ENCODE results near the gene LHFPL6. TPM values are rescaled to one million over a fixed set of nuclear protein-coding genes. Genes with fewer than 3 reads are reported as not detected.

Gene LHFPL6
- total RNA-seq, 3 donors from 2014 or later (not counting 1 experiment from before 2014, with no cell fraction given), result not detected

DNA sequence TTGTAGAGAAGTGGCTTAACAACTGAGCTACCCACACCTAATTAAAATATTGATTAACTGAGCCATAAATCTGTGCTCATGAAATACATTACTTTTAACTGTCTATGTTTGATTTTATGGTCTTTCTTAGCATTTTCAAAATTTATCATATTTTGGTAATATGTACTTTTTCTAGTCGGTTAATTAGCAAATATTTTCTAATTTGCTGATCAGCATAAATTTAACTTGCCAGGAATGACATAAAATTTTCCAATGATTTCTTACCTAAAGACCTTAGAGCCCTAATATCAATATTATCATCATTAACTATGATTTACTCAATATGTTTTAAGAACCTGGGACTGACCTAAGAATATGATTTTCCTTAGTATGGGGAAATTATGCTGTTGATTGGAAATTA lies 32.6 kb upstream of the LHFPL6 start:
- no peak overlapping the region for H3K27ac Mint-ChIP-seq
- DNase-seq (no peak), ATAC-seq (no peak)
- H3K9me3 ChIP-seq (ENCODE audit: control insufficient read depth, insufficient read depth, low read length), result no peaks in the 10 kb centered on the region
- H3K27me3 Mint-ChIP-seq (ENCODE audit: low read depth in 2 of 2), result peaks cover 33 to 40% of the 10 kb centered on the region in 2 donors
- H3K4me1 Mint-ChIP-seq, result no peaks in the 10 kb centered on the region
- H3K36me3 Mint-ChIP-seq, result peaks cover 12% of the 10 kb centered on the region
- peaks cover 0 to 4% of the 10 kb centered on the region in 2 donors for H3K9me3 Mint-ChIP-seq
- peaks cover 6% of the 10 kb centered on the region for H3K27me3 ChIP-seq (ENCODE audit: control insufficient read depth, insufficient read depth, low read length)
- H3K4me3 Mint-ChIP-seq, result no peak overlapping the region
- H3K4me1 ChIP-seq (ENCODE audit: control insufficient read depth, insufficient read depth, low read length), result no peaks in the 10 kb centered on the region
- H3K27ac ChIP-seq (ENCODE audit: low read length), result no peak overlapping the region
- TF ChIP-seq, protein P1, sequence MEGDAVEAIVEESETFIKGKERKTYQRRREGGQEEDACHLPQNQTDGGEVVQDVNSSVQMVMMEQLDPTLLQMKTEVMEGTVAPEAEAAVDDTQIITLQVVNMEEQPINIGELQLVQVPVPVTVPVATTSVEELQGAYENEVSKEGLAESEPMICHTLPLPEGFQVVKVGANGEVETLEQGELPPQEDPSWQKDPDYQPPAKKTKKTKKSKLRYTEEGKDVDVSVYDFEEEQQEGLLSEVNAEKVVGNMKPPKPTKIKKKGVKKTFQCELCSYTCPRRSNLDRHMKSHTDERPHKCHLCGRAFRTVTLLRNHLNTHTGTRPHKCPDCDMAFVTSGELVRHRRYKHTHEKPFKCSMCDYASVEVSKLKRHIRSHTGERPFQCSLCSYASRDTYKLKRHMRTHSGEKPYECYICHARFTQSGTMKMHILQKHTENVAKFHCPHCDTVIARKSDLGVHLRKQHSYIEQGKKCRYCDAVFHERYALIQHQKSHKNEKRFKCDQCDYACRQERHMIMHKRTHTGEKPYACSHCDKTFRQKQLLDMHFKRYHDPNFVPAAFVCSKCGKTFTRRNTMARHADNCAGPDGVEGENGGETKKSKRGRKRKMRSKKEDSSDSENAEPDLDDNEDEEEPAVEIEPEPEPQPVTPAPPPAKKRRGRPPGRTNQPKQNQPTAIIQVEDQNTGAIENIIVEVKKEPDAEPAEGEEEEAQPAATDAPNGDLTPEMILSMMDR (IDR thresholded peaks at IDR 0.05), result no peak
- no peaks in the 10 kb centered on the region for H3K36me3 ChIP-seq (ENCODE audit: control insufficient read depth, insufficient read depth, low read length)
- WGBS (ENCODE audit: insufficient coverage), result no CpG with 5 or more reads among the region's 1 CpG
- intact Hi-C loops (cut with micrococcal nuclease), result no loop called here
- no peak overlapping the region for H3K4me3 ChIP-seq (ENCODE audit: low read length)

DNA sequence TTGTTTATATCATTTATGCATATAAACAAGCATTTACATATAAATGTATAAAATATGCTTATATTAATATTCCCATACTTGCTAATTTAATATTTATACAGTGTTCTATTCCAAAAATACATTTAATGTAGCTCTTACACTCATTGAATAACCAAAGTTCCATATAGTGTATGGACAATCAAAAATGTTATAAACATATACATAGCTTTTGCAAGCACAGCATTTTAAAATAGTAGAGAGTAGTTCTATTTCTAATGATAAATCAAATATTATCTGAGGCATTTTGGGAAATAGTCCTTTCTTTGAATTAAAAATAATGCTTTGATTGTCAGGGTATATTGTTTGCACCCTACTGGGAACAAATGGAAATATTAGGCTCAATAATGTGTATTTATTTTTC lies 30.0 kb upstream of the LHFPL6 start:
- H3K9me3 ChIP-seq (ENCODE audit: control insufficient read depth, insufficient read depth, low read length), result no peaks in the 10 kb centered on the region
- peaks cover 0 to 4% of the 10 kb centered on the region in 2 donors for H3K9me3 Mint-ChIP-seq
- H3K27ac Mint-ChIP-seq, result no peak overlapping the region

DNA sequence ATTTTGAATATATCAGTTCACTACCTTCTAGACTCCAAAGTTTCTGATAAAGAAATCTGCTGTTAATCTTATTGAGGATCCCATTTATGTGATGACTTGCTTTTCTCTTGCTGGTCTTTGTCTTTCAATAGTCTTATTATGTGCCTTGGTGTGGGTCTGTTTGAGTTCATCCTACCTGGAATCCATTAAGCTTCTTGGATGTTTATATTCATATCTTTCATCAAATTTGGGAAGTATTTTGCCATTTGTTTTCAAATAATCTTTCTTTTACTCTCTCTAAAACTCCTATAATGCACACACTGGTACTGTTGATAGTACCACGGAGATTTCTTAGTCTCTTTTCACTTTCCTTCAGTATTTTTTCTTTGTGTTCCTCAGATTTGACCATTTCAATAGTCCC lies 28.3 kb upstream of the LHFPL6 start:
- intact Hi-C loops (cut with micrococcal nuclease), result no loop called here
- Mint-ChIP-seq H3K9me3 (peaks cover 0 to 4% of the 10 kb centered on the region in 2 donors), H3K27me3 (ENCODE audit: low read depth in 2 of 2) (peaks cover 29 to 34% of the 10 kb centered on the region in 2 donors), H3K36me3 (peaks cover 12% of the 10 kb centered on the region), H3K4me1 (no peaks in the 10 kb centered on the region), H3K4me3 (no peak overlapping the region), H3K27ac (no peak overlapping the region)
- no peak overlapping the region for H3K4me3 ChIP-seq (ENCODE audit: low read length)
- peaks cover 6% of the 10 kb centered on the region for H3K27me3 ChIP-seq (ENCODE audit: control insufficient read depth, insufficient read depth, low read length)
- H3K27ac ChIP-seq (ENCODE audit: low read length), result no peak overlapping the region
- no peaks in the 10 kb centered on the region for H3K4me1 ChIP-seq (ENCODE audit: control insufficient read depth, insufficient read depth, low read length)
- DNase-seq (no peak), ATAC-seq (no peak)
- H3K9me3 ChIP-seq (ENCODE audit: control insufficient read depth, insufficient read depth, low read length), result no peaks in the 10 kb centered on the region
- WGBS (ENCODE audit: insufficient coverage), result 89% methylated on average over 1 of the region's 1 CpG
- H3K36me3 ChIP-seq (ENCODE audit: control insufficient read depth, insufficient read depth, low read length), result no peaks in the 10 kb centered on the region
- TF ChIP-seq, protein P1 (IDR thresholded peaks at IDR 0.05), result no peak

More for the DNA sequence above, 30.0 kb upstream of the LHFPL6 start:
- Mint-ChIP-seq H3K36me3 (peaks cover 12% of the 10 kb centered on the region), H3K27me3 (ENCODE audit: low read depth in 2 of 2) (peaks cover 33 to 34% of the 10 kb centered on the region in 2 donors), H3K4me3 (no peak overlapping the region), H3K4me1 (no peaks in the 10 kb centered on the region)
- H3K27me3 ChIP-seq (ENCODE audit: control insufficient read depth, insufficient read depth, low read length), result peaks cover 6% of the 10 kb centered on the region
- ATAC-seq, result no peak
- H3K4me3 ChIP-seq (ENCODE audit: low read length), result no peak overlapping the region
- TF ChIP-seq, protein P1 (IDR thresholded peaks at IDR 0.05), result no peak
- intact Hi-C loops (cut with micrococcal nuclease), result no loop called here
- no peaks in the 10 kb centered on the region for H3K36me3 ChIP-seq (ENCODE audit: control insufficient read depth, insufficient read depth, low read length)
- H3K27ac ChIP-seq (ENCODE audit: low read length), result no peak overlapping the region
- no peak for DNase-seq
- no peaks in the 10 kb centered on the region for H3K4me1 ChIP-seq (ENCODE audit: control insufficient read depth, insufficient read depth, low read length)

DNA sequence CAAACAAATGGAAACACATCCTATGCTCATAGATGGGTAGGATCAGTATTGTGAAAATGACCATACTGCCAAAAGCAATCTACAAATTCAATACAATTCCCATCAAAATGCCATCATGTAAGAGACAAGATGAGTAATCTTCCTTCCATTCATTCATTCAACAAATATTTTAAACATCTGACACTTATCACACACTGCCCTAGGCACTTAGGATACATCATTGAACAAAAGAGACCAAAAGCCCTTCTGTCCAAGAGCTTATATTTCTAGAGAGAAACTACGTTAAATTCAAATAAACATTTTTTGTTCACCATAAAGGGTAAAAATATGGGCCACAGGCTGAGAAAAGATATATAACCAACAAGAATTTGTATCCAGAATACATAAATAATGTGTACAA lies 20.5 kb upstream of the LHFPL6 start:
- no peaks in the 10 kb centered on the region for H3K4me1 Mint-ChIP-seq
- H3K27ac ChIP-seq (ENCODE audit: low read length), result no peak overlapping the region
- H3K36me3 ChIP-seq (ENCODE audit: control insufficient read depth, insufficient read depth, low read length), result no peaks in the 10 kb centered on the region
- no peaks in the 10 kb centered on the region for H3K36me3 Mint-ChIP-seq
- DNase-seq (no peak), ATAC-seq (no peak)
- H3K9me3 Mint-ChIP-seq, result no peaks in the 10 kb centered on the region
- intact Hi-C loops (cut with micrococcal nuclease), result no loop called here
- H3K4me1 ChIP-seq (ENCODE audit: control insufficient read depth, insufficient read depth, low read length), result no peaks in the 10 kb centered on the region
- H3K27ac Mint-ChIP-seq, result no peak overlapping the region
- H3K9me3 ChIP-seq (ENCODE audit: control insufficient read depth, insufficient read depth, low read length), result no peaks in the 10 kb centered on the region
- H3K4me3 ChIP-seq (ENCODE audit: low read length), result no peak overlapping the region
- WGBS (ENCODE audit: insufficient coverage), result no CpG with 5 or more reads among the region's 1 CpG
- H3K27me3 Mint-ChIP-seq (ENCODE audit: low read depth in 2 of 2), result peaks cover 15 to 23% of the 10 kb centered on the region in 2 donors
- no peak overlapping the region for H3K4me3 Mint-ChIP-seq
- H3K27me3 ChIP-seq (ENCODE audit: control insufficient read depth, insufficient read depth, low read length), result no peaks in the 10 kb centered on the region
- TF ChIP-seq, protein P1 (IDR thresholded peaks at IDR 0.05), result no peak

Measured in natural killer cell (primary cell).